Testis (tissue), 2 donors: ENCODE results near the gene AGAP1.

Experiments
- POLR2A ChIP-seq: fragments of 450-650 bp; IDR thresholded peaks from one replicate; pipeline ENCODE4 v1.6.1; 2017; ENCODE audit warnings: antibody characterized with exemption, mild to moderate bottlenecking, moderate library complexity
- TF ChIP-seq, protein P1 (sequence below), 3 experiments: fragments of 450-650 bp in 2 of 3; fragments of 200-600 bp in 1 of 3; sonication (generic) in 1 of 3; IDR thresholded peaks; one replicate each; pipeline ENCODE4 v1.5.1; 2016 to 2019; ENCODE audit warnings: antibody characterized with exemption in 3 of 3, mild to moderate bottlenecking in 2 of 3, moderate library complexity in 1 of 3

DNA sequence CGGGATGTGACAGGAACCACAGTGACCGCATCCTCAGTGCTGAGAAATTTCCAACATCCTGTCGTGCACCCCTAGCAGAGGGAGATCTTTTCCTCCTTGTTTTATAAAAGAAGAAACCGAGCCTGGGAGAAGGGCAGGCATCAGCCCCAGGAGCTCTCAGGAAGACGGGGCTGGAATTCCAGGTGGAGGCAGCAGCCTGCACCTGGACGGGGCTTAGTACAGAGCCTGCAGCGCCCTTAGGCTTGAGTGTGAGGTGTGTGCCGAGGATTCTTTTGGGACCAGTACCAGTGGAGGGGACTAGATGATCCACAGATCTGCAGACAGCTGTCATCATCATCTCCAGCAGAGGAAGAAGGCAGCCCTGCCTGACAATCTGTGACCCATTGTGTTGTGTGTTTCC lies 525.6 kb downstream of the AGAP1 start:
- TF ChIP-seq, protein P1, sequence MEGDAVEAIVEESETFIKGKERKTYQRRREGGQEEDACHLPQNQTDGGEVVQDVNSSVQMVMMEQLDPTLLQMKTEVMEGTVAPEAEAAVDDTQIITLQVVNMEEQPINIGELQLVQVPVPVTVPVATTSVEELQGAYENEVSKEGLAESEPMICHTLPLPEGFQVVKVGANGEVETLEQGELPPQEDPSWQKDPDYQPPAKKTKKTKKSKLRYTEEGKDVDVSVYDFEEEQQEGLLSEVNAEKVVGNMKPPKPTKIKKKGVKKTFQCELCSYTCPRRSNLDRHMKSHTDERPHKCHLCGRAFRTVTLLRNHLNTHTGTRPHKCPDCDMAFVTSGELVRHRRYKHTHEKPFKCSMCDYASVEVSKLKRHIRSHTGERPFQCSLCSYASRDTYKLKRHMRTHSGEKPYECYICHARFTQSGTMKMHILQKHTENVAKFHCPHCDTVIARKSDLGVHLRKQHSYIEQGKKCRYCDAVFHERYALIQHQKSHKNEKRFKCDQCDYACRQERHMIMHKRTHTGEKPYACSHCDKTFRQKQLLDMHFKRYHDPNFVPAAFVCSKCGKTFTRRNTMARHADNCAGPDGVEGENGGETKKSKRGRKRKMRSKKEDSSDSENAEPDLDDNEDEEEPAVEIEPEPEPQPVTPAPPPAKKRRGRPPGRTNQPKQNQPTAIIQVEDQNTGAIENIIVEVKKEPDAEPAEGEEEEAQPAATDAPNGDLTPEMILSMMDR (IDR thresholded peaks at IDR 0.05): no peak
- TF ChIP-seq POLR2A: no peak
